Upper lobe of left lung (tissue), 4 donors: ENCODE measurements around the gene FCN3.

Experiments
- CTCF ChIP-seq, 6 experiments: fragments of 450-650 bp in 4 of 6; fragments of 200-600 bp in 2 of 6; sonication (generic) in 2 of 6; IDR thresholded peaks; one replicate each; pipeline ENCODE4 v1.5.1; 2016 to 2019; ENCODE audit warnings: antibody characterized with exemption in 6 of 6
- POLR2A ChIP-seq, 4 donors: fragments of 450-650 bp; IDR thresholded peaks; one replicate each; pipeline ENCODE4 v1.5.1; 2016 to 2017; ENCODE audit warnings: antibody characterized with exemption in 4 of 4, mild to moderate bottlenecking in 2 of 4
- POLR2AphosphoS5 ChIP-seq, 2 donors: sonication (generic); formaldehyde crosslinking; IDR thresholded peaks; one replicate each; pipeline ENCODE4 v1.5.1; 2017; ENCODE audit warnings: antibody characterized with exemption in 2 of 2

GRCh38 chr1:27412502-27412901, 37.9 kb upstream of the FCN3 start:
- TF ChIP-seq CTCF (IDR thresholded peaks at IDR 0.05) (no peak), POLR2AphosphoS5 (IDR thresholded peaks at IDR 0.05) (no peak), POLR2A (IDR thresholded peaks at IDR 0.05) (no peak)
